ENCODE results near the gene MPZL1.
A peak's percentile ranks its signal among the peaks of the same experiment; 100 is the strongest.

The MPZL1 gene

GRCh38 chr1:167710836-167711235 lies 10.9 kb upstream of the MPZL1 start:
- no peak for DNase-seq (ENCODE audit: low read depth in 1 of 2, low spot score in 1 of 2)
- H3K27ac ChIP-seq (replicated peaks) = no peak overlapping the region
- no peaks in the 10 kb centered on the region for H3K27me3 ChIP-seq (ENCODE audit: insufficient read depth, poor library complexity, severe bottlenecking)
- no peak overlapping the region for H3K4me3 ChIP-seq (replicated peaks; ENCODE audit: insufficient read depth, low read length)
- TF ChIP-seq GABPA (IDR thresholded peaks at IDR 0.05; ENCODE audit: low read depth) = no peak
- no peak for TF ChIP-seq SPI1 (IDR thresholded peaks at IDR 0.05; ENCODE audit: borderline replicate concordance, low read depth)
- no peak for TF ChIP-seq REST (IDR thresholded peaks at IDR 0.05; ENCODE audit: insufficient replicate concordance, low read depth)
- no peak for TF ChIP-seq POLR2AphosphoS5 (IDR thresholded peaks at IDR 0.05; ENCODE audit: low read depth)
- no peak for TF ChIP-seq CTCF (IDR thresholded peaks at IDR 0.05; ENCODE audit: insufficient read depth, low read length)

- TF ChIP-seq REST (IDR thresholded peaks at IDR 0.05; ENCODE audit: insufficient replicate concordance, low read depth) (no peak), POLR2AphosphoS5 (IDR thresholded peaks at IDR 0.05; ENCODE audit: low read depth) (no peak), GABPA (IDR thresholded peaks at IDR 0.05; ENCODE audit: low read depth) (no peak), CTCF (IDR thresholded peaks at IDR 0.05; ENCODE audit: insufficient read depth, low read length) (no peak), SPI1 (IDR thresholded peaks at IDR 0.05; ENCODE audit: borderline replicate concordance, low read depth) (no peak)
- no peaks in the 10 kb centered on the region for H3K27me3 ChIP-seq (ENCODE audit: insufficient read depth, poor library complexity, severe bottlenecking)
- no peak overlapping the region for H3K4me3 ChIP-seq (replicated peaks; ENCODE audit: insufficient read depth, low read length)
- DNase-seq (ENCODE audit: low read depth in 1 of 2, low spot score in 1 of 2) = no peak
- no peak overlapping the region for H3K27ac ChIP-seq (replicated peaks)
These were observed 10.0 kb upstream of the MPZL1 start for GRCh38 chr1:167711797-167712196.

- Histone ChIP-seq H3K27me3 (ENCODE audit: insufficient read depth, poor library complexity, severe bottlenecking) (no peaks in the 10 kb centered on the region), H3K27ac (replicated peaks) (peak overlapping the region; percentile 96), H3K4me3 (replicated peaks; ENCODE audit: insufficient read depth, low read length) (peak overlapping the region; percentile 62)
- DNase-seq (ENCODE audit: low read depth in 1 of 2, low spot score in 1 of 2) = no peak
- TF ChIP-seq POLR2AphosphoS5 (IDR thresholded peaks at IDR 0.05; ENCODE audit: low read depth) = no peak
- no peak for TF ChIP-seq CTCF (IDR thresholded peaks at IDR 0.05; ENCODE audit: insufficient read depth, low read length)
- TF ChIP-seq REST (IDR thresholded peaks at IDR 0.05; ENCODE audit: insufficient replicate concordance, low read depth) = no peak
- no peak for TF ChIP-seq GABPA (IDR thresholded peaks at IDR 0.05; ENCODE audit: low read depth)
- TF ChIP-seq SPI1 (IDR thresholded peaks at IDR 0.05; ENCODE audit: borderline replicate concordance, low read depth) = no peak
These were observed 8.3 kb upstream of the MPZL1 start for GRCh38 chr1:167713330-167714081.

Measured in HL-60 (cell line).